Peyer's patch (tissue), 4 donors: Measurements from ENCODE around the gene MRPL34.

Experiments
- CTCF ChIP-seq, 6 experiments: fragments of 450-650 bp in 4 of 6; fragments of 200-600 bp in 2 of 6; sonication (generic) in 1 of 6; IDR thresholded peaks; one replicate each; pipeline ENCODE4 v1.5.1; 2017 to 2019; ENCODE audit warnings: antibody characterized with exemption in 6 of 6, mild to moderate bottlenecking in 3 of 6, moderate library complexity in 1 of 6
- POLR2A ChIP-seq, 2 donors: fragments of 450-650 bp; IDR thresholded peaks; one replicate each; pipeline ENCODE4 v1.5.1; 2017; ENCODE audit warnings: antibody characterized with exemption in 2 of 2, mild to moderate bottlenecking in 2 of 2, moderate library complexity in 2 of 2

GRCh38 chr19:17327654-17328516 lies 22.2 kb downstream of the MRPL34 start:
- TF ChIP-seq CTCF (IDR thresholded peaks at IDR 0.05), result peak in 4 of 6 experiments; percentile 35 to 72 (median 66)
- TF ChIP-seq POLR2A (IDR thresholded peaks at IDR 0.05), result peak; percentile 50 to 84
